K562 (cell line): ENCODE data around the gene OR2T8. TPM values are rescaled to one million over a fixed set of nuclear protein-coding genes. Genes with fewer than 3 reads are reported as not detected.

Source experiments
- ATAC-seq: fragments of 200-7000 bp; cut with Tn5 transposase; 3 replicates; pipeline ENCODE4 v1.9.1; 2020; ENCODE audit warnings: moderate library complexity
- BruUV-seq: library from RNA; stranded (reverse); fragments of 400-500 nt; replicated peaks from 2 replicates; lab custom pipeline; 2021; lab: Mats Ljungman, UMichigan
- CTCF ChIA-PET: fragments of 300-600 bp; formaldehyde crosslinking; extraction: SDS; loops from one replicate; lab custom pipeline; 2021; ENCODE audit warnings: low intra/inter-chr PET ratio; lab: Yijun Ruan, JAX
- POLR2A ChIA-PET: fragments of 300-600, 350-650 bp; sonication (Branson Sonifier 250); formaldehyde crosslinking; extraction: SDS; loops from one replicate; lab custom pipeline; 2021; ENCODE audit warnings: antibody characterized with exemption, inconsistent platforms; lab: Yijun Ruan, JAX
- DNase-seq, 4 experiments: peaks; one replicate each; pipeline versions ENCODE4 v3.0.0 to v3.0.0-alpha.2; 2011 to 2018; ENCODE audit warnings: low spot score in 3 of 4, mixed read lengths in 3 of 4; ENCODE audit errors: extremely low read depth in 1 of 4
- FAIRE-seq: peaks from 2 replicates; lab custom pipeline; 2011; peaks lifted over from hg19 to GRCh38; lab: Jason Lieb, UNC
- H2AFZ ChIP-seq: 2 replicates; pipeline ENCODE4 v1.6.0; 2011; ENCODE audit warnings: low read depth, low read length, control low read depth, inconsistent platforms
- H3K27ac ChIP-seq: fragments of 200-600 bp; 3 replicates; pipeline ENCODE4 v1.8.0; 2011; ENCODE audit warnings: low read depth, mild to moderate bottlenecking, control low read depth, inconsistent platforms, low read length, moderate library complexity, mixed read lengths; ENCODE audit errors: extremely low read depth
- H3K27me3 ChIP-seq, 2 experiments: fragments of 300-600 bp in 1 of 2; 2 replicates in 1 of 2; 3 replicates in 1 of 2; pipeline versions ENCODE4 v1.6.0 to v1.8.0; 2011; ENCODE audit warnings: inconsistent platforms in 2 of 2, low read length in 2 of 2, mild to moderate bottlenecking in 1 of 2, mixed read lengths in 1 of 2, moderate library complexity in 1 of 2; ENCODE audit not compliant: control insufficient read depth in 2 of 2, insufficient read depth in 2 of 2
- H3K36me3 ChIP-seq: fragments of 300-600 bp; 3 replicates; pipeline ENCODE4 v1.8.0; 2011; ENCODE audit warnings: mild to moderate bottlenecking, low read length, inconsistent platforms; ENCODE audit not compliant: control insufficient read depth, insufficient read depth
- H3K4me1 ChIP-seq, 2 experiments: fragments of 200-600 bp in 1 of 2; replicated peaks in 1 of 2; 2 replicates in 1 of 2; 3 replicates in 1 of 2; pipeline versions ENCODE4 v1.5.1 to v1.8.0; 2011; ENCODE audit warnings: inconsistent platforms in 2 of 2, low read length in 2 of 2, mild to moderate bottlenecking in 1 of 2, mixed read lengths in 1 of 2, moderate library complexity in 1 of 2; ENCODE audit not compliant: control insufficient read depth in 2 of 2, insufficient read depth in 2 of 2
- H3K4me2 ChIP-seq: 2 replicates; pipeline ENCODE4 v1.6.1; 2011; ENCODE audit warnings: low read length, control low read depth, inconsistent platforms, mixed read lengths; ENCODE audit not compliant: insufficient read depth
- H3K4me3 ChIP-seq: fragments of 200-600 bp; sonication (generic), shearing (Covaris generic); 2 replicates; pipeline ENCODE4 v1.5.1; 2016; ENCODE audit warnings: control low read depth, inconsistent platforms
- H3K79me2 ChIP-seq: fragments of 200-600 bp; 3 replicates; pipeline ENCODE4 v1.8.0; 2011; ENCODE audit warnings: low read length, inconsistent platforms; ENCODE audit not compliant: control insufficient read depth, insufficient read depth
- H3K9ac ChIP-seq, 2 experiments: 2 replicates each; pipeline versions ENCODE4 v1.6.0 to v1.6.1; 2011; ENCODE audit warnings: low read depth in 2 of 2, low read length in 2 of 2, control low read depth in 1 of 2, inconsistent platforms in 1 of 2, mild to moderate bottlenecking in 1 of 2, mixed read lengths in 1 of 2; ENCODE audit not compliant: insufficient read depth in 1 of 2
- H3K9me1 ChIP-seq: one replicate; pipeline ENCODE4 v1.6.0; 2011; ENCODE audit warnings: inconsistent platforms, mild to moderate bottlenecking, low read length, moderate library complexity; ENCODE audit not compliant: control insufficient read depth, insufficient read depth
- H3K9me3 ChIP-seq: replicated peaks from 2 replicates; pipeline ENCODE4 v1.5.1; 2011; ENCODE audit warnings: low read depth, low read length, inconsistent platforms; ENCODE audit not compliant: control insufficient read depth, insufficient read depth
- H4K20me1 ChIP-seq: replicated peaks from 2 replicates; pipeline ENCODE4 v1.6.1; 2011; ENCODE audit warnings: low read length, inconsistent platforms, mixed read lengths; ENCODE audit not compliant: control insufficient read depth, insufficient read depth
- CREB3L1 ChIP-seq: fragments of 450-650 bp; IDR thresholded peaks from 2 replicates; pipeline ENCODE4 v1.6.1; 2014; ENCODE audit warnings: low read depth, mild to moderate bottlenecking, moderate library complexity, borderline replicate concordance
- E2F8 ChIP-seq: fragments of 450-650 bp; IDR thresholded peaks from 2 replicates; pipeline ENCODE4 v1.7.1; 2018; ENCODE audit warnings: mild to moderate bottlenecking, low read depth; ENCODE audit not compliant: partially characterized antibody
- NCOA4 ChIP-seq: fragments of 450-650 bp; IDR thresholded peaks from 2 replicates; pipeline ENCODE4 v1.6.1; 2018; ENCODE audit warnings: mild to moderate bottlenecking; ENCODE audit not compliant: partially characterized antibody
- PHF21A ChIP-seq: fragments of 450-650 bp; IDR thresholded peaks from 2 replicates; pipeline ENCODE4 v1.6.1; 2017; ENCODE audit warnings: low read depth, borderline replicate concordance
- POLR3G ChIP-seq: IDR thresholded peaks from 2 replicates; pipeline ENCODE4 v1.6.1; 2011; ENCODE audit not compliant: insufficient read length, insufficient replicate concordance; ENCODE audit errors: extremely low read depth
- SMAD1 ChIP-seq: fragments of 150-350 bp; IDR thresholded peaks from 2 replicates; pipeline ENCODE4 v1.6.1; 2014; ENCODE audit warnings: low read length, low read depth; ENCODE audit not compliant: partially characterized antibody
- TAF15 ChIP-seq: fragments of 200-400 bp; formaldehyde crosslinking; IDR thresholded peaks from 2 replicates; pipeline ENCODE4 v1.6.1; 2017; ENCODE audit warnings: mild to moderate bottlenecking, low read depth, low read length, moderate library complexity
- ZNF511 ChIP-seq: sonication (generic); formaldehyde crosslinking; IDR thresholded peaks from 2 replicates; pipeline ENCODE4 v1.8.0; 2022; ENCODE audit warnings: mild to moderate bottlenecking, missing genetic modification reagents
- WGBS: fragments of 100-300 bp; shearing (Covaris generic); methylation state at CpG from one replicate; pipeline ENCODE4 v1.1.6; 2016; ENCODE audit warnings: low coverage, mixed read lengths; ENCODE audit not compliant: insufficient coverage; ENCODE audit errors: missing lambda C conversion rate; 5-methylcytosine and 5-hydroxymethylcytosine counted together
- in situ Hi-C: fragments of 300-500 bp; cut with MboI; formaldehyde crosslinking; loops from 4 replicates; pipeline ENCODE4 v1.15.0; 2018; ENCODE audit warnings: inconsistent platforms, mixed read lengths
- intact Hi-C: fragments of 100-400 bp; cut with micrococcal nuclease; formaldehyde crosslinking; loops from 2 replicates; pipeline ENCODE4 v1.14.2; 2022
- polyA plus RNA-seq, 8 experiments: library from polyadenylated mRNA; depleted of rRNA in 4 of 8; stranded (reverse) in 5 of 8; unstranded in 3 of 8; fragments of >200 nt; fragmentation: Nextera tagmentation in 2 of 8; fragmentation: Illumina TruSeq in 1 of 8; extraction: Ambion mirVana in 2 of 8; extraction: Trizol in 1 of 8; gene quantifications; 2 replicates each; pipeline versions ENCODE4 v1.2.1 to v1.2.3, GENCODE V29; 2011 to 2014; ENCODE audit warnings: inconsistent platforms in 1 of 8, missing spikeins in 1 of 8
- total RNA-seq, 7 experiments: library from RNA; depleted of rRNA in 6 of 7; stranded (reverse); fragments of >200 nt in 6 of 7; fragmentation: Illumina TruSeq in 2 of 7; extraction: Trizol in 2 of 7; gene quantifications; 2 replicates each; pipeline versions ENCODE4 v1.2.1 to v1.2.3, GENCODE V29; 2011 to 2021; ENCODE audit warnings: low replicate concordance in 1 of 7

Gene OR2T8
- total and polyA plus RNA-seq, 9 of the 15 experiments (the other 6 are each of a cell fraction or from before 2014, with no cell fraction given), result 0.08 to 0.46 (median 0.31) TPM; not detected in 3

- Histone ChIP-seq H3K27me3 (no peaks in the 10 kb centered on the region), H3K79me2 (no peaks in the 10 kb centered on the region), H3K9ac (no peak overlapping the region), H3K4me2 (no peak overlapping the region), H4K20me1 (no peaks in the 10 kb centered on the region), H3K9me1 (no peaks in the 10 kb centered on the region), H3K27ac (no peak overlapping the region), H3K4me3 (no peak overlapping the region), H3K36me3 (no peaks in the 10 kb centered on the region), H2AFZ (no peak overlapping the region), H3K4me1 (no peaks in the 10 kb centered on the region), H3K9me3 (no peaks in the 10 kb centered on the region; the same call in 1 of the 2 replicates)
- ChIA-PET CTCF (interaction anchor here (0.6 to 1.1 kb wide), 4 partner anchors 13 to 233 kb away, joined by 3 read pairs; no protein-coding TSS in a partner anchor), POLR2A (interaction anchor here (2.7 kb wide), 1 partner anchor 8 kb away, joined by 8 read pairs; no protein-coding TSS in a partner anchor)
- no TSS peak for BruUV-seq
- intact Hi-C loops, result no loop called here
- in situ Hi-C loops, result no loop called here
- DNase-seq (no peak), ATAC-seq (peak; percentile 63), FAIRE-seq (no peak)
- WGBS, result 0% methylated on average over 4 of the region's 4 CpGs
- TF ChIP-seq TAF15 (no peak), E2F8 (no peak), NCOA4 (no peak), CREB3L1 (no peak), SMAD1 (no peak), PHF21A (no peak), POLR3G (no peak), ZNF511 (no peak)
These were observed 5.0 kb upstream of the OR2T8 start for GRCh38 chr1:247914941-247915662.
